Astrocyte (in vitro differentiated cells and primary cell): ENCODE results near the gene MACO1. TPM values are rescaled to one million over a fixed set of nuclear protein-coding genes. Genes with fewer than 3 reads are reported as not detected.

ENCODE experiments used
- DNase-seq: peaks from one replicate; pipeline ENCODE4 v3.0.0-alpha.2; 2010; ENCODE audit warnings: low read depth
- FAIRE-seq: peaks from 2 replicates; lab custom pipeline; 2011; peaks lifted over from hg19 to GRCh38; lab: Jason Lieb, UNC
- H2AFZ ChIP-seq: 2 replicates; pipeline ENCODE4 v1.6.0; 2012; ENCODE audit warnings: low read depth, low read length, inconsistent platforms
- H3K27ac ChIP-seq: 2 replicates; pipeline ENCODE4 v1.5.1; 2011; ENCODE audit warnings: low read depth, low read length, inconsistent platforms
- H3K27me3 ChIP-seq: 2 replicates; pipeline ENCODE4 v1.6.0; 2011; ENCODE audit warnings: low read length, inconsistent platforms; ENCODE audit not compliant: insufficient read depth
- H3K36me3 ChIP-seq: 2 replicates; pipeline ENCODE4 v1.5.1; 2011; ENCODE audit warnings: low read length, inconsistent platforms; ENCODE audit not compliant: insufficient read depth
- H3K4me1 ChIP-seq: 2 replicates; pipeline ENCODE4 v1.5.1; 2011; ENCODE audit warnings: low read length, inconsistent platforms; ENCODE audit not compliant: insufficient read depth
- H3K4me2 ChIP-seq: 2 replicates; pipeline ENCODE4 v1.6.0; 2012; ENCODE audit warnings: low read length, inconsistent platforms
- H3K4me3 ChIP-seq: 2 replicates; pipeline ENCODE4 v1.5.1; 2011; ENCODE audit warnings: low read depth, mild to moderate bottlenecking, low read length, inconsistent platforms; ENCODE audit not compliant: insufficient read depth
- H3K79me2 ChIP-seq: 2 replicates; pipeline ENCODE4 v1.6.0; 2012; ENCODE audit warnings: mild to moderate bottlenecking, low read length, inconsistent platforms; ENCODE audit not compliant: insufficient read depth
- H3K9ac ChIP-seq: 2 replicates; pipeline ENCODE4 v1.6.0; 2012; ENCODE audit warnings: mild to moderate bottlenecking, low read length, inconsistent platforms
- H3K9me3 ChIP-seq: 2 replicates; pipeline ENCODE4 v1.5.1; 2012; ENCODE audit warnings: low read depth, mild to moderate bottlenecking, low read length, inconsistent platforms; ENCODE audit not compliant: insufficient read depth
- H4K20me1 ChIP-seq: 2 replicates; pipeline ENCODE4 v1.6.0; 2012; ENCODE audit warnings: low read length, inconsistent platforms; ENCODE audit not compliant: insufficient read depth
- H3K27ac Mint-ChIP-seq: one replicate; pipeline ENCODE4 v1.8.0; 2021; ENCODE audit warnings: mild to moderate bottlenecking, mixed read lengths; ENCODE audit not compliant: unreplicated experiment
- H3K27me3 Mint-ChIP-seq: one replicate; pipeline ENCODE4 v1.8.0; 2021; ENCODE audit warnings: low read depth, mixed read lengths; ENCODE audit not compliant: unreplicated experiment
- H3K36me3 Mint-ChIP-seq: one replicate; pipeline ENCODE4 v1.8.0; 2021; ENCODE audit warnings: low read depth, mixed read lengths; ENCODE audit not compliant: unreplicated experiment
- H3K4me1 Mint-ChIP-seq: one replicate; pipeline ENCODE4 v1.8.0; 2021; ENCODE audit warnings: low read depth, mixed read lengths; ENCODE audit not compliant: unreplicated experiment
- H3K4me3 Mint-ChIP-seq: one replicate; pipeline ENCODE4 v1.8.0; 2021; ENCODE audit warnings: mild to moderate bottlenecking, moderate library complexity, mixed read lengths; ENCODE audit not compliant: unreplicated experiment
- H3K9me3 Mint-ChIP-seq: one replicate; pipeline ENCODE4 v1.8.0; 2021; ENCODE audit warnings: mild to moderate bottlenecking, mixed read lengths; ENCODE audit not compliant: unreplicated experiment
- EZH2 ChIP-seq: IDR thresholded peaks from 2 replicates; pipeline ENCODE4 v1.6.1; 2012; ENCODE audit warnings: mild to moderate bottlenecking, low read length, inconsistent platforms; ENCODE audit not compliant: insufficient read depth
- total RNA-seq: library from RNA; stranded (reverse); gene quantifications from 2 replicates; pipeline ENCODE4 v1.2.1, GENCODE V29; 2021
- TF ChIP-seq, protein P1 (sequence below): IDR thresholded peaks from 2 replicates; pipeline ENCODE4 v1.5.1; 2011; ENCODE audit warnings: low read depth, mild to moderate bottlenecking, inconsistent platforms, low read length, moderate library complexity; ENCODE audit not compliant: insufficient read depth

Gene MACO1
- total RNA-seq, 1 donor from 2014 or later, result 31.8 TPM

DNA sequence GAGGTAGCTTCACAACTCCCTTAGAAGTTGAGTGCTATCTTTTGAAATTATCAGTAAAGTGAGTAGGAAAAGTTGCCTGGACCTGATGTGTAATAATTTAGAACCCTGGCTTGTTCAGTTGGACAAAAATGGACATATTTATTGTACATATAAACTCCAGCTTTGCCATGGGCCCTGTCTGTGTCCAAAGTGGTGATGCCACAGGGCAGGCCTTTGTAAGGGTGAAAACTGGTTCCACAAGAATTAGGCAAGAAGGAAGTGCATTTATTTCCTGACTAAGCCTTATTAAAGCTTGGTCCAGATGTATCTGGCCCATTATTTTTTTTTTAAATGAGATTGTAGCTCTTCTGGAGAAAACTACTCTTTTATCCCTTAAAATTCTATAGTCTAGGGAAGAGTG, 47.9 kb downstream of the MACO1 start:
- Histone ChIP-seq H2AFZ (no peak overlapping the region), H3K4me2 (no peak overlapping the region), H3K4me3 (no peak overlapping the region), H3K9ac (no peak overlapping the region), H3K36me3 (no peaks in the 10 kb centered on the region), H4K20me1 (peaks cover 64% of the 10 kb centered on the region), H3K27ac (no peak overlapping the region), H3K27me3 (no peaks in the 10 kb centered on the region), H3K9me3 (no peaks in the 10 kb centered on the region), H3K4me1 (peaks cover 7% of the 10 kb centered on the region), H3K79me2 (peaks cover 38% of the 10 kb centered on the region)
- Mint-ChIP-seq H3K4me3 (no peak overlapping the region), H3K27me3 (no peaks in the 10 kb centered on the region), H3K27ac (no peak overlapping the region), H3K36me3 (peaks cover 1% of the 10 kb centered on the region), H3K4me1 (peaks cover 4% of the 10 kb centered on the region), H3K9me3 (no peaks in the 10 kb centered on the region)
- TF ChIP-seq, protein P1, sequence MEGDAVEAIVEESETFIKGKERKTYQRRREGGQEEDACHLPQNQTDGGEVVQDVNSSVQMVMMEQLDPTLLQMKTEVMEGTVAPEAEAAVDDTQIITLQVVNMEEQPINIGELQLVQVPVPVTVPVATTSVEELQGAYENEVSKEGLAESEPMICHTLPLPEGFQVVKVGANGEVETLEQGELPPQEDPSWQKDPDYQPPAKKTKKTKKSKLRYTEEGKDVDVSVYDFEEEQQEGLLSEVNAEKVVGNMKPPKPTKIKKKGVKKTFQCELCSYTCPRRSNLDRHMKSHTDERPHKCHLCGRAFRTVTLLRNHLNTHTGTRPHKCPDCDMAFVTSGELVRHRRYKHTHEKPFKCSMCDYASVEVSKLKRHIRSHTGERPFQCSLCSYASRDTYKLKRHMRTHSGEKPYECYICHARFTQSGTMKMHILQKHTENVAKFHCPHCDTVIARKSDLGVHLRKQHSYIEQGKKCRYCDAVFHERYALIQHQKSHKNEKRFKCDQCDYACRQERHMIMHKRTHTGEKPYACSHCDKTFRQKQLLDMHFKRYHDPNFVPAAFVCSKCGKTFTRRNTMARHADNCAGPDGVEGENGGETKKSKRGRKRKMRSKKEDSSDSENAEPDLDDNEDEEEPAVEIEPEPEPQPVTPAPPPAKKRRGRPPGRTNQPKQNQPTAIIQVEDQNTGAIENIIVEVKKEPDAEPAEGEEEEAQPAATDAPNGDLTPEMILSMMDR, result no peak
- no peak for TF ChIP-seq EZH2
- DNase-seq (no peak), FAIRE-seq (no peak)

DNA sequence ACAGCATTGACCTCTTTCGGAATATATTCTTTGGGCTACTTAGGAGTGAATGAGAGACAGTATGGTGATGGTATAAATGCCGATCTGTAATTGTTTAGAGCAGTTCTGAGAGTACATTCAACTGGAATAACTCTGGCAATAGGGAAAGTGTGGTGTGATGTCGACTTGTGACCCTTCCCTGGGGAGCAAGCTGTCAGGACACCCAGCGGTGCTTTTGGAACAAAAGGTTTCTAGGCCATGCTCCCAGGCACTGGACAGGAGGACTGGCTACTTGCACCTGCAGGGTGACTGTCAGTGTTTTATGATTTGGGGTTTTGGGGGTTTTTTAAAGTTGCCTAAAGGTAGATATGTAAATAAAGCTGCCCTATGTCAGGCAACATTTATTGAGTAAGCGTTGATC, 50.9 kb downstream of the MACO1 start:
- peaks cover 25% of the 10 kb centered on the region for H3K79me2 ChIP-seq
- Mint-ChIP-seq H3K36me3 (peaks cover 1% of the 10 kb centered on the region), H3K27me3 (no peaks in the 10 kb centered on the region), H3K27ac (no peak overlapping the region), H3K4me3 (no peak overlapping the region), H3K4me1 (peaks cover 4% of the 10 kb centered on the region), H3K9me3 (no peaks in the 10 kb centered on the region)
- peaks cover 58% of the 10 kb centered on the region for H4K20me1 ChIP-seq
- no peak overlapping the region for H3K4me2 ChIP-seq
- H3K4me1 ChIP-seq, result peaks cover 7% of the 10 kb centered on the region
- no peaks in the 10 kb centered on the region for H3K9me3 ChIP-seq
- DNase-seq (no peak), FAIRE-seq (no peak)
- H3K27me3 ChIP-seq, result no peaks in the 10 kb centered on the region
- peaks cover 9% of the 10 kb centered on the region for H3K36me3 ChIP-seq
- H3K4me3 ChIP-seq, result no peak overlapping the region
- no peak overlapping the region for H3K27ac ChIP-seq
- TF ChIP-seq, protein P1, result no peak
- TF ChIP-seq EZH2, result no peak
- H2AFZ ChIP-seq, result no peak overlapping the region
- no peak overlapping the region for H3K9ac ChIP-seq

DNA sequence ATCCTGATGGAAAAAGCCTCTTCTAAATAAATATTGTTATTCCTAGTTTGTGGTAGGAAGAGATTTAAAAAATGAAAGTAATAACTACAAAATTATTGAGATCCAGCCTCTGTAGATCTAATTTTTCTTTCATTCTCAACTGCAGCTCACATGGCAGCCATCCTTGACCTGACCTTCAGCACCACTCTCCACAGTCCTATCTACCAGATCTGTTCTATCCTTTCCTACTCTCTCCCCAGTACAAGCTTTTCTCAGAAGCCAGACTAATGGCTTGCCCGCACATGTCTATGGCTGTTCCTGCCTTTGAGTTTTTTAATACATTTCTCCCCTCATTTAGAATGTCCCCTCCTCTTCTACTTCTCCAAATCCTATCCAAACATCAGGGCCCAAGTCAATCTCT, 51.5 kb downstream of the MACO1 start:
- no peak overlapping the region for H3K27ac ChIP-seq
- H3K9ac ChIP-seq, result no peak overlapping the region
- H3K36me3 ChIP-seq, result peaks cover 9% of the 10 kb centered on the region
- Mint-ChIP-seq H3K4me3 (no peak overlapping the region), H3K27ac (no peak overlapping the region), H3K27me3 (no peaks in the 10 kb centered on the region), H3K4me1 (peaks cover 4% of the 10 kb centered on the region), H3K9me3 (no peaks in the 10 kb centered on the region), H3K36me3 (peaks cover 4% of the 10 kb centered on the region)
- no peak for TF ChIP-seq EZH2
- TF ChIP-seq, protein P1, result no peak
- no peak overlapping the region for H2AFZ ChIP-seq
- FAIRE-seq (no peak), DNase-seq (no peak)
- peaks cover 25% of the 10 kb centered on the region for H3K79me2 ChIP-seq
- no peak overlapping the region for H3K4me3 ChIP-seq
- peaks cover 58% of the 10 kb centered on the region for H4K20me1 ChIP-seq
- no peaks in the 10 kb centered on the region for H3K27me3 ChIP-seq
- H3K4me2 ChIP-seq, result no peak overlapping the region
- no peaks in the 10 kb centered on the region for H3K9me3 ChIP-seq
- peaks cover 4% of the 10 kb centered on the region for H3K4me1 ChIP-seq
